CD4-positive, alpha-beta T cell treated with Interleukin-17A for 4 hours (primary cell): ENCODE data around the gene TBC1D14.
"Not testable (repeated sequence)": the region's sequence is repeated elsewhere in the genome, so short reads cannot be mapped to it uniquely, and the experiment has no call there.

Source experiments
- DNase-seq: peaks from one replicate; pipeline ENCODE4 v3.0.0-alpha.2; 2020; ENCODE audit warnings: mixed read lengths

The TBC1D14 gene

GRCh38 chr4:6956087-6956433, 46.4 kb downstream of the TBC1D14 start:
- no peak for DNase-seq

DNA sequence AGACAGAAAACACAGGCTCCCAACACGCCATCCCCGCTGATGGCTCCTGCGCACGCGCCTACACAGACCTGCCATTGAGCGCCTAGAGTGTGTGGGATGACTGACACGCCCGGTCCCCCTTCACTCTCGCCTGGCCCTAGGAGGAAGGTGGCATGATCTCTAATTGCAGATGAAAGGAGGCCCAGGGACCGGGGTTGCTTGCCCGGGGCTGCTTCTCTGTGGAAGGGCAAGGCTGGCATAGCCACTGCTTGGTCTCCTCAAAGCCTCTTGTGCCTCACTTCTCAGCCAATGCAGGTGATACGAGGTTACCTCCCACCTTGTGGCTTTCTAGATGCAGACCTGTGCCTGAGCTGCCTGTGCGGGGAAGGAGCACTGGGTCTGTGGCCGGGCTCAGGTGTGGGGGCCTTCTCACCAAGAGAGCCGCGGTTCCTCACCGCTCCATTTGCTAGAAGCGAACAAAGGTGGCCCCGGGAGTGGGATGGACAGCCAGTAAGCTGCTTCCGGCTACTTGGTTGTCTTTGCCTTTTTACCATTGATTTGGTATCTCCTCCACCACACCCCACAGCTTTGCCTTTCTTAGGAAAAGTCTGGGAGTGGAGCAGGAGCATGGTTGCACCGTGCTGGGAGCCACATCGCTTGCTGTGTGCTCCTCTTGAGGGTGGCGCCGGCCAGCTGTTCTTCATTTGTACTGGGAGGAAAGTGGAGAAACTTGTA, 47.0 kb downstream of the TBC1D14 start:
- DNase-seq: no peak

GRCh38 chr4:6957148-6957520, 47.5 kb downstream of the TBC1D14 start:
- DNase-seq: no peak

GRCh38 chr4:6957994-6958393, 48.4 kb downstream of the TBC1D14 start:
- no peak for DNase-seq

DNA sequence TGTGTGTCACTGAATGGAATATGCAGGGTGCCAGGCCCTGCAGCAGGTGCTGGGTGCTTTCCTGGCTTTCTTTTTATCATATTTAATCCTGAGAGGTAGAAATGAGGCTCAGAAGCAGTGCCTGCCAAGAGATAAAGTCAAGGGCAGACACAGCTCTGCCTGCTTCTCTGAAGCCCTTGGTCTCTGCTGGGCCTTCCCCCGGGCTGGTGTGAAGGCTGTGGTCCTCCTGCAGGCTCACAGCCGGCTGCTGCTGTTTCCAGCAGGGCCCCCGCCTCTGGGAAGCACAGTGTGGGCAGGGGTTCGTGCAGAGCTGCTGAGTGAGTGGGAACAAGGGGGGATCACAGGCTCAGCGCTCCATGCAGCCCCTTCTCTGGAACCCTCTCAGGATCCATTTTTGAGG, 49.6 kb downstream of the TBC1D14 start:
- DNase-seq: no peak

DNA sequence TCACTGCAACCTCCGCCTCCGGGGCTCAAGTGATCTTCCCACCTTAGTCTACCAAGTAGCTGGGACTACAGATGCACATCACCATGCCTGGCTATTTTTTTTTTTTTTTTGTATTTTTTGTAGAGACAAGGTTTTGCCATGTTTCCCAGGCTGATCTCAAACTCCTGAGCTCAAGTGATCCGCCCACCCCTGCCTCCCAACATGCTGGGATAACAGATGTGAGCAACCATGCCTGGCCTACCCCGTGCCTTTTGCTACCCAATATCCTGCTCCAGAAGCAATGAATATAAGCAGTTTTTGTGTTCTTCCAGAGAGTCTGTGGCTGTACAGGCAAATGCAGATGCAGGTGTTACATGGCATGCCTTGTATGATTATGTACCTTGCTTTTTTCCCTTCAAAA, 50.5 kb downstream of the TBC1D14 start:
- DNase-seq: no peak

- no peak for DNase-seq
Measured at GRCh38 chr4:6960628-6961412, 51.2 kb downstream of the TBC1D14 start.

DNA sequence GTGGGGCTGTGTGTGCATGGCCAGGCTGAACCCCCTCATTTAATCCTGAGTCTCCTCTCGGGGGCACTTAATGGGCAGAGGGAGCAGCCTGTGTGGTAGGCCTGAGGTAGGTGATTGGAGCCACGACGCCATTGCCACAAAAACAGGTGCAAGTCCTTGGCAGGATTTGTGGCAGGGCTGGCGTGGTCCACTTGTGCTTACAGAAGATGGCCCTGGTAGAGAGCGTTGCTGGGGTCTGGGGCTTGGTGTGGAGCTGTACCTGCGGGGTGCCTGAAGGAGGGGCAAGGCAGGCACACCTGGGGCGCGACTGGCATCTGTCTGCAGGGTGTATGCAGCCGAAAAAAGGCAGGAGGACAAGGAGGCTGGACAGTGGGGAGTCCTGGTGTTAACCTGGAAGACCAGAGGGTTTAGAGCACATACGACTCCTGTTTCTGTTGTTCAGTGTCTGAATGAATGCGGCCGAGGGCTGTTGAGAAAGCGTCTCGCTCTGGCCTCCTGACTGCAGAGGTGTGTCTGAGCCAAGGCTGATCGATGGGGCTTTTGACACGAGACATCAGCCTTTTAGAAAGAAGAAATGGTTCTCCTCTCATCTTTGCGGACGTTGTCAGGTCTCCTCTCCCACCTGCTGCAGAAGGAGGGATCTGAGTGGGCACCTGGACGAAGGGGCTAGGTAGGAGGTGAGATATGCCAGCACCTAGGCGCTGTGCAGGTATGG, 52.0 kb downstream of the TBC1D14 start:
- DNase-seq: no peak

GRCh38 chr4:6962211-6963041, 52.8 kb downstream of the TBC1D14 start:
- DNase-seq: no peak

DNA sequence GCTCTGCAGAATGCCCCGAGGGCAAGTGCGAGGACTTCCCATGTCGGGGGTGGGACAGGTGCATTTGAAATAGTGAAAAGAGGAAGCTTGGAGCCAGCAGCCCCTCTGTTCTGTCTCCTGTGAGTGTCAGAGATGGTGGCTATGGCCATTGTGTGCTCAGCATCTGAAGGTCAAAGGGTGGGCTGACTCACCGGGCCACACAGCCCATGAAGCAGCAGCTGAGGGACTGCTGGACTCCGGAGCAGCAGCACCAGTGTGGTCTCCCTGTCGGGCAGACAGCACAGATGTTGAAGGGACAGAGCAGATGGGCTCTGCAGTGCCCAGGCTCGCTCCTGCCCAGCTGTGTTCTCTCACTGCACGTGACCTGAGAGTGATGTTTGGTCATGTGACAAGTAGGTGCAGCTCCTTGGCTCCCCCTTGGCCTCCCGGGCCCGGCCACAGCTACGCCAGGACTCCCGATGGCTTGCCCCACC, 53.5 kb downstream of the TBC1D14 start:
- DNase-seq: no peak

GRCh38 chr4:6964858-6965257, 55.2 kb downstream of the TBC1D14 start:
- DNase-seq: no peak

- DNase-seq: no peak
Measured at GRCh38 chr4:6965329-6965728, 55.7 kb downstream of the TBC1D14 start.

DNA sequence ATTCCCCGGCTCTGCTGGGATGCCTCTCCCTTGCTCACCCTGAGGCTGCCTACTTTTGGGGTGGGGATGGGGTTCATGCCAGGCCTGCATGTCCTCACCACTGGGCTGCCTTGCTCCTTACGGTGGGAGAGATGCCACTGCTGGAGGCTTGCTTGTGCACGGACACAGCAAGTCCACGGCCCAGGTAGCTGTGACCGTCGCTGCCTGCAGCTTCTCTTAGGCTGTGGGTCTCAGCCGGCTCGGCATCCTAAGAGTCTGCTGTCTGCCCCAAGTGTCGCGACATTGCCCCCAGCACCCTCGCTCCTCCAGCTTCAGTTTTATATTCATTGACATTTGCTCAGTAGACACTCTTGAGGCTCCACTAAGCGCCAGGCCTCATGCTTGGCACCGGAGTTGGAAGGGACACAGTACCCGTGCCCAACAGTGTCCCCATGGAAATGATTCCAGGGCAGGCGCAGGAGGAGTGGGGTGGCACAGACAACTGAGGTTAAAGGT, 58.3 kb downstream of the TBC1D14 start:
- DNase-seq: no peak

DNA sequence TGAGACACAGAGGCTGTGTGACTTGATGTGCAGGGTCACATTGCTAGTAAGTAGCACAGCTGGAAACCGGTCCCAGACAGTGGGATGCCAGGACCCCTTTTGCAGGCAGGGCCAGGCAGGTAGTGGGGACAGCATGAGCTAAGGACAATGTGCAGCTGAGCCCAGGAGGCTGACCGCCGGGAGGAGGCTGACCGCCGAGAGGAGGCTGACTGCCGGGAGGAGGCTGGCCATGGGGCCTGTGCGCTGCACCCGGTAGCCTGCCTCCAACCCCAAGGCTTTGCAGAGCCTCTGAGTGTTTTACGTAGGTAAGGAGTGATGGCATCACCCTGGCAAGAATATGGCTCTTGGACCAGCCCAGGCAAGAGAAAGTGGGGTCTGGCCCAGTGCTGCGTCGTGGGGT, 58.9 kb downstream of the TBC1D14 start:
- DNase-seq: no peak

- no peak for DNase-seq
Measured at GRCh38 chr4:6969826-6970800, 60.5 kb downstream of the TBC1D14 start.

- no peak for DNase-seq
Measured at GRCh38 chr4:6971536-6972374, 62.1 kb downstream of the TBC1D14 start.

DNA sequence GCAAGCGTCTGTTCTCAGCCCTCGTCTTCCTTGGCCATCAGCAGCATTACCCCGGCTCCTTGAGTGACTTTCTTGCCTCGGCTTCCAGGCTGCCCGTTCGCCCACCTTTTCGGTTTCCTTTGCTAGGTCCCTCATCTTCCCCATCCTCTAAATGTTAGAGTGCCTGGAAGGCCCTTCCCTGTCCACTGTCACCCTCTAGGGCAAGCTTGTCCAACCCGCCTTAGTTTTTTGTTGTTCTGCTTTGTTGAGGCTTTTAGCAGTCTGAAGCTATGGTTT, 62.7 kb downstream of the TBC1D14 start:
- DNase-seq: no peak

GRCh38 chr4:6972911-6973310, 63.3 kb downstream of the TBC1D14 start:
- DNase-seq: no peak

DNA sequence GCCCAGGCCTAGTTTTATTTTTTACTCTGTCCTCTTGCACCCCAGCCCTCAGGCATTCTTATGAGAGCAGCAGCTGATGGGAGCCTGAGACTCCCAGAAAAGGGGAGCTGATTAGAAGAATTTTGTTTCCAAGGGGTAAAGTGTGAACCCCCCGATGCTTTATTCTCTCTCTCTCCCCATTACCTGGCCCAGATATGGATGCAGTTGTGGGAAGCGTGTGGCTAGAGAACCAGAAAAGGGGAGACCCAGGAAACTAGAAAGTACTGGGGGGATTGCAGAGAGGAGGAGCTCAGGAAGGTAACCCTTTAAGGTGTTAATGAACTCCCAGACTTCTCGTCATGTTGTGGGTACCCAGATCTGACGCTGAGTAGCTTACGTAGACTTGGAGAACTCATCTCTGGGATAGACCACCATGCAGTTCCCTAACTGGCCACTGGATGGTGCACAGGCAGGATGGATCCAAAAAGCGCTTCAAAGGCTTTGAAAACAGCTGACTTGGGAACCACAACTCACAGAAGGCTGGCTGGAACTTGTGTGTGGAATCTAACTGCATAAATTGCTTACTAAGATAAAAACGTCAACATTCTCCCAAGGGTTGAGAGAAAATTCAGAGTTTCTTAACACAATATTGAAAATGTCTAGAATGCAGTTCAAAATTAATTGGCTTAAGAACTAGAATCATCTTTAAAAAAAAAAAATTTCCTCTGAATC, 64.7 kb downstream of the TBC1D14 start:
- DNase-seq: peak; percentile 85

GRCh38 chr4:6977846-6978245, 68.2 kb downstream of the TBC1D14 start:
- DNase-seq: not testable (repeated sequence)
